Stimulated activated CD8-positive, alpha-beta memory T cell treated with anti-CD3 and anti-CD28 coated beads, Interleukin-4, amount 100 ng/mL, for 48 hours (primary cell): ENCODE data around the gene SLC19A1.
A peak's percentile ranks its signal among the peaks of the same experiment; 100 is the strongest.

Source experiments
- DNase-seq: peaks from one replicate; pipeline ENCODE4 v3.0.0-alpha.2; 2020

The SLC19A1 gene

DNA sequence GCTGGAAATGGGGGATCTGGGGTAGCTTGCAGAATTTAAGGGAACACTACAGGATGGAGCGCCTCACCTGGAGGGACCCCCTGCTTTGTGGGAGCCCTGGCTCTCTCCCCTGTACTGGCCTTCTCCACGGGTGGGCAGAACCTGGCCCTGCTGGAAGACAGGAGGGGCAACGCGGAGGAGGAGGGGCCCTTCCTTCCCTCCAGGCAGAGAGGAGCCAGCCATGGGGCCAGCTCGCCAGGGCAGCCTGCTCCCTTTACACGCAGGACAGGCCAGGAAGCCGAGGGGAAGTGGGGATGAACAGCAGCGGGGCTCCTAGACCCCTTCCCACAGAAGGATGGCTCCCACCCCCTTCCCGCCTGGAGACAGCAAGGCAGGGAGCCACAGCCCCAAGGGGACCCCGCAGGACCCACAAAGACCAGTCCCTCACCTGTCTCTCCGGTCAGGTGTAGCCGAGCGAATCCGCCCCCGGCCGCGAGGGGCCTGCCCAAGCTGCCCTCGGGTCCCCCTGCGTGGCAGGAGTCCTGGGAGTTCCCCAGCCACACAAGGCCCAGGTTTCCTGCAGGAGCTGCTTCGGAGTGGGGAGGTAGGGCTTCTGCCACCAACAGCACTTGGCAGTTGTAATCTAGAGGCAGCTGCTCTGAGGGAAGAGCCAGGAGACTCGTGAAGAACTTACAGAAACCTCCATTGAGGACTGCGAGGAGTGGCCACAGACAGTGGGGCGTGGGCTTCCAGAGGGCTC lies 1.6 kb upstream of the SLC19A1 start:
- DNase-seq = peak; percentile 23

DNA sequence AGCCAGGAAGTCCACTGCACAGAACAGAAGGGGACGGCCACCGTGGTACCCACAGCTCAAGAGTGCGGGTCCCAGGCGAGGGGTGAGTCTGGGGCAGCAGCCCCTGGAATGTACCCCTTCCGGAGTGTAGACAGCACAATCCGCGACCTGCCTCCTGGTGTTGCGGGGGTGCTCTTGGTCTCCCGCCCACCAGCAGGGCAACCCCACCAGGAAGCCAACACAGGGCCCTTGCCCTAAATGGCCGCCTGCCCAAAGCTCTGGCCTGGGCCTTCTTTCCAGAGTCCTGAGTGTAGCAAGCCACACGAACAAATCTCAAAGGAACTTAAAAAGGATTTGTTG lies 1.1 kb upstream of the SLC19A1 start:
- DNase-seq = peak; percentile 25

DNA sequence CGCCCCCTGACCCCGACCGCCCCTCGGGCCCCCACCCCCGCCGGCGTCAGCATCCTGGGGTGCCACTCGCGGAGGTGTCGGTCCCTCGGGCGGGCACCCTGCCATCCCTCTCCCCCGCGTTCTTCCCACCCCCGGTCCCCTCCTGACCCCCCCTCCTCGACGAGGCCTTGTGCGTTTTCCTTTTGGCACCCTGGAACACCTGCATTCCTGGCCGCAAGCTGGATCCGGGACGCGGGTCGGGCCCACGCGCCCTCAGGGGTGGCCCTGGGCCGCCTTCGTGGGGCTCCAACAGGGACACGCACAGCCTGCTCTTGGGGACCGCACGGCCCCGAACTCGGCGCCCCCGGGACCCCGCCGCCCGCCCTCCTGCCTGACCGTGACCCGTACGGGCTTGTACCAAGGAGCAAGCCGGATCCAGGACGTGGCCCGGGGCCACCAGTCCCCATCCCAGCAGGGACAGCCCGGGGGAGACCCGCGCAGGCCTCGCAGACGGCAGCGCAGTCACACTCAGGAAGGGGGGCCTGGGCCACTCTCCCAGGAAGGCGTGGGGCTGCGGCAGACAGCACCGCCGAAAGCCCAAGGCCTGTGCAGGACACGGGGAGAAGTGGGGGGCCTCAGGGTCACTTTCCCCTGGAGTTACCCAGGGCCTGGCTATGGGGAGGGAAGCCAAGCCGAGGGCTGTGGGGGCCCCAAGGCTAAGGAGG lies 579 bp upstream of the SLC19A1 start:
- peak; percentile 34 for DNase-seq

DNA sequence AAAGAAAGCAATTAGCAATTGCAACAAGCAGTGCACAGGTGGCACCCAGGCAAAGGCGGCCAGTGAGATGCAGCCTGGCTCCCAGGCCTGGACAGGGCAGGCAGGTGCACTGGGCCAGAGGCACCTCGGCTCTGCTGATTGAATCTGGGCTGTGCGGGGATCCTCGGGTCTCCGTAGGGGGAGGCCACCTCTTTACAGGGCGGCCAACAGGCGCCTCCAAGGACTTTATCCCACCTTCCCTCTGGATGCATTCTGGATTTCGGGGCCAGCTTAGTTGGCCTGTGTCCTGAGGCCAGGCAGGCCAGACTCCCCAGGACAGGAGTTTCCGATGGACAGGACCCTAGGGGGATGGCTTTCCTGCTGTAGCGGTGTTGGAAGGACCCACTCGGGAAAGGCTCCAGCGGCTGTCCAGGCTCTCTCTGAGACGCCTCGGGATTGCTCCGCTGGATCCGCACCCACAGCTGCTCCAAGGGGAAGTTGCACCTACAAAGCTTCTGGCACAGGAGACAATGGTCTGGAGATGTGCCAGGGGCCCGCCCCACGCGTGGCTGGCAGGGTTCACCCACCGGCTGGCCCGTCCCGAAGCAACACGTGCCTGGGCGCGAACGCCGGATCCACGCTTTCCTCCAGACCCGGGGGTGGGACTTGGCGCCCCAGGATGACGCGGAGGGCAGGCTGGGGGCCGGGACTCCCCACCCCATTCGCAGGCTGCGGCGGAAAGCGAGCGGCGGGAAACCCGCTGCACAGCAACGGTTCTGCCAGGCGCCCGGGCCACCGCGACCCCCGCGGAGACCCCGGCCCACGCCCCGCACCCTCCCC lies 810 bp downstream of the SLC19A1 start:
- peak; percentile 86 for DNase-seq

DNA sequence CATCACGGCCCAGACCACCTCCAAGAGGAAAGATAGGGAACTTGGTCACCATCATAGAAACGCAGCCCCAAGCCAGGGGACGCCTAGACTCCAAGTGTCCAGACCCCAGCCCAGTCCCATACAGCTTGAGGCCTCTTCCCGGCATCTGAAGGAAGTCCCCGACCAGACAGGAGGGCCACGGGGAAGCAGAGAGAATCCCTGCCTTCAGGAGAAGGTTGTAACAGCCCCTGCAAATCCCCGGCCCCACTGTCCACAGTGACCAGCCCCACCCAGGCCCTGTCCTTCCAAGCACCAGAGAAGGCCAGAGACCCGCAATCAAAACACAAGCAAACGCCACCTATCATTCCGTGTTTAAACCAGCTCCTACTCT lies 1.7 kb downstream of the SLC19A1 start:
- no peak for DNase-seq

DNA sequence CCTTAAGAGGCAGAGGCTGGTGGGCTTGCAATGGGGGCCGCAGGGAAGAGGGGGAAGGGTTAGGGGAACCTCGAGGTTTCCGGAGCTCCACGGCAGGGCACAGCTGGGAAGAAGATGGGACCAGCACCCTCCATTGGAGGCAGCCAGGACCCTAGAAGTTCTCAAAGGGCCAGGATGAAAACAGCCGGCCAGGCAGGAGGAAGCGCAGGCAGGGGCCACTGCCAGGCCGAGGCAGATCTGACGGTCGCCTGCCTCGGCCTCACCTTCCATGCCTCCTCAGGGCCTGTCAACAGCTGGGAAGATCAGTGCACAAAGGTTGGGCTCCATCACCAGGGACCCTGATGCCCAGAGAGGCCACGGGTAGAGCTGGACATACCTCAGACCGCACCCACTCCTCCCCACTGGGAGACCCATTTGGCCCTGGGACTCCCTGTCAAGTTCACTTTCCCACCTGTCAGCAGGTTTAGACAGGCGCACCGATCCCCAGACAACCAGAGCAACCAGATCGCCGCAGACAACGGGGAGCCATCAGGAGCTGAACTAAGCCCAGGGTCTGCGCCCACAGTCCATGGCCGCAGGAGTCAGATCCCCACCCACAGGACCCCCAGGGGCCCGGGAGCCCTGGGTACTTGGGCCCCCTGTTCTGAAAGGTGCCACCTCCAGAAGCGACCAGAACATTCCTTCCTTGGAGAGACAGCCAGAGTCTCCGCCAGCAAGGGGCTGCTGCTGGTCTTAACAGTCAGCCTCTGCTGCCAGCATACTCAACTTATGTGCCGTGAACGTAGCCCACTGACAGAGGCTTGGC lies 2.2 kb downstream of the SLC19A1 start:
- no peak for DNase-seq

DNA sequence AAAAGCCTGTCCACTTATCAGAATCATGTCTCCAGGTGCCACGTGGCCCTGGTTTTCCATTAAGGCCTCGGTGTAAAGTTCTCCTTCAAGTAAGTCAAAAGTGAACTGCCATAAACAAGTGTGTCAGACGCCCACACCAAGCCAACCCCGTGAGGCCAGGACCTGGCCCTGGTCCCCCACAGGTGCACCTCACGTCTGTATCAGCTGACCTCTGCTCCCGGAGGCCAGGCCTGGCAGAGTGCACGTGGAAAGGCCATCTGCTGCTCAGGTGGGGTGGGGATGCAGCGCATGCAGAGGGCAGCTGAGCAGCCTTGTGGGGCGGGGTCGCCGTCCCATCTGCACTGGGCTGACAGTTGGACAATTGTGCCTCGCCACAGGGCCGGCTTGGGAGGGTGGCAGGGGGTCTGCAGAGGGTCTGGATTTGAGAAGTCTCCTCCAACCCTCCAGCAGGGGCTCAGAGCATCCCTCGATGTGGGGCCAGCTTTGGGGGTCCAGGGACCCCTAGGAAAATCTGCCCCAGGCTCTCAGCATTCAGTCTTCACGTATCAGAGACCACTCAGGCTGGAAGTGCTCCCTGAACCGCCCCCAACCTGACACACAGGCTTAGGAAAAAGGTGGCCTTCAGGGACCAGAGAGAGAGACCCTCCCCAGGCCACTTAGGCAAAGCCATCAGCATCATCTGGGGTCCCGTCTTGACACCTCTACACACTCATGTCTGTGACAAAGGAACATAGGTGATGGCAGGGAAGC lies 3.0 kb downstream of the SLC19A1 start:
- no peak for DNase-seq

DNA sequence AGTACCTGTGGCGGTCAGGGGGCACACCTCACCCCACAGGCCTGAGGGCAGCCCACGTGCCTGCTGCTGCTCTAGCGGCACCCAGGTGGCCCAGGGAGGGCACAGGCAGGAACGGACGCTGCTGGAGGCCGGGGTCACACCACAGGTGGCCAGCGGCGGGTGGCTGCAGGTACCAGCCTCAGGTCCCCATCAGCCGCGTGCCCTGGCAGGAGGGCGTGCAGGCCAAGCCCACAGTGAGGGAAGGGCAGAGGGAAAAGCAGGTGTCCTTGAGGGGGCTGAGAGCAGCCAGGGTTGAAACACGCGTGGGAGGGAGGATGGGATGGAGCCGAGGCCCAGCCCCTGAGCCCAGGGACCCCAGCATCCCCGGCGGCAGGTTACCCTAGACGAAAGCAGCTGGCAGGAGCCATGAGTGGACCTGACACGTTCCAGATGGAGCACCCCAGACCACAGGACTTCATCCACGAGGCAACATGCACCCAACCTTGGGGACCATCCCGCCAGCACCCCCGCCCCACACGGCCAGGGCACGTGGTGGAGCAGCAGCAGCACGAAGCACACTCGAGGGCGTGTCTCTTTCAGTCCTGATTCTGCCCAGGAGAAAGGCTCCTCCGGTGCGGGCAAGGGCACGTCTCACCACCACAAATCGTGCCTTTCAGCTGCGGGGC lies 3.7 kb downstream of the SLC19A1 start:
- DNase-seq = no peak

DNA sequence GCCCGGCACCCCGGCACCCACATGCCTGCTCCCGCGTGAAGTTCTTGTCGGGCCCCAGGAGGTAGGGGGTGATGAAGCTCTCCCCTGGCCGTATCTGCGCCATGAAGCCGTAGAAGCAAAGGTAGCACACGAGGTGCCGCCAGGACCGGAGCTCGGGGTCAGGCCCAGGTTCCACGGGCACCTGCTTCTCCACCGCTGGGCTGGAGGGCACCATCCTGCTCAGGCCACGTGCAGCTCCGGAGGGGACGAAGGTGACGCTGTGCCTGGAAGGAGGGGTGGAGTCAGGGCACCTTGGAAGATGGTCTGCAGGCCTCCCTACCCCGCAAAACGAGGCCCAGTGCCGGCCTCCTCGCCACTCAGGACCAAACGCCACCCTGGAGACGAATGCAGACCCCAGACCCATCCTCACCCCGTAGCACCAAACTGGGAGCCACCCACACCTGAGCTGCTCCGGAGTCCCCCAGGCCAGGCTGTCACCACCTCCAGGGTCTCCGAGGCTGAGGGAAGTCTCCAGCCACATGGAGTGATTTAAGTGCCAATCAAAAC lies 4.4 kb downstream of the SLC19A1 start:
- no peak for DNase-seq

DNA sequence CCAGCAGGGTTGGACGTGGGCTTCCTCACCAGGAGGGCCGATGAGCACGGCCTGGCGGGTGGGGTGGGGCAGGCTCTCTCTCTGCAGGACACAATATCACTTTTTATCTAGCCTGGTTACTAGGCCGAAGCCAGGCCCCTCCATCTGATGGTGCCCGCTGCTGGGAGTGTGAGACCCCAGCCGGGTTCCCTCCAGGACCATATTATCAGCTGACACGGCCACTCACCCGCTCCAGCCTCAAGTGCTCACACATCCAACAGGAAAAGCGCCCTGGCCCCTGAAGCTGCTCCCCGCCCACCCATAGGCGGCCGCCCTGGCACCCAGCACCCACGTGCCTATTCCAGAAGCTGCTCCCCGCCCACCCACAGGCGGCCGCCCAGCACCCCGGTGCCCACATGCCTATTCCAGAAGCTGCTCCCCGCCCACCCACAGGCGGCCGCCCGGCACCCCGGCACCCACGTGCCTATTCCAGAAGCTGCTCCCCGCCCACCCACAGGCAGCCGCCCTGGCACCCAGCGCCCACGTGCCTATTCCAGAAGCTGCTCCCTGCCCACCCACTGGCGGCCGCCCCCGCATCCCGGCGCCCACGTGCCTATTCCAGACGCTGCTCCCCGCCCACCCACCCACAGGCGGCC lies 5.0 kb downstream of the SLC19A1 start:
- DNase-seq = no peak

DNA sequence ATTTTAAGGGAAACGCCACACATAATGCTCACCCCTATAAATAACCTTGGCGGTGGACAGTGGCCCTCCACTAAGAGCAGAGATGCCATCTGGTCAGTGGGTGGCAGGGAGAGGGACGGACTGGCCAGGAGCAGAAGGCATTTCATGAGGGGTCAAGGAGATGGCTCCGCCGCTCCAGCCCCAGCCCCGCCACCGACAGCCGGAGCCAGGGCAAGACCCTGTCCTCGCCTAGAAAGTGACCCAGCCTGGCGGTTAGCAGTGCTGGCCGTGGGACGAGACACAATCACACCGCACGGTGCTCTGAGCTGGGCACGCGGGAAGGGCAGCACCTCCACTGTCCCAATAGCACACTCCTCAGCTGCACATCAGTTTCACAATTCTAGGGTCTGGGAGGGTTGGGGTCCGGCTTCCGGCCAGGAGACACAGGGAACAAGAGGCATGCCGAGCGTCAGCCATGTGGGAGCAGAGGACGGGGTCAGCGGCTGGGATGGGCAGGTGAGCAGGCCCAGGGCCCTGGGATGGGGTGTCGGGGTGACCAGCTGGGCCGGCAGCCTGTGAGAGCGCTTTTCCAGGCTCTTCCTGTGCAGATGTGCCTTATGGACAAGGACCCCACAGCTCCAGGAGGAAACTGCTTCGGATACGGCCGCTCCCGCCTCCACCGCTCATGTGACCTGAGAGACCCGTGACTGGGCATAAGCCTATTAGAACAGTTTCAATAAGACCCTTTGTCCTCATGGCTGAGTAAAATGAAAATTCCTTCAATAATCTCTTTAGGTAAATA lies 5.7 kb downstream of the SLC19A1 start:
- no peak for DNase-seq

DNA sequence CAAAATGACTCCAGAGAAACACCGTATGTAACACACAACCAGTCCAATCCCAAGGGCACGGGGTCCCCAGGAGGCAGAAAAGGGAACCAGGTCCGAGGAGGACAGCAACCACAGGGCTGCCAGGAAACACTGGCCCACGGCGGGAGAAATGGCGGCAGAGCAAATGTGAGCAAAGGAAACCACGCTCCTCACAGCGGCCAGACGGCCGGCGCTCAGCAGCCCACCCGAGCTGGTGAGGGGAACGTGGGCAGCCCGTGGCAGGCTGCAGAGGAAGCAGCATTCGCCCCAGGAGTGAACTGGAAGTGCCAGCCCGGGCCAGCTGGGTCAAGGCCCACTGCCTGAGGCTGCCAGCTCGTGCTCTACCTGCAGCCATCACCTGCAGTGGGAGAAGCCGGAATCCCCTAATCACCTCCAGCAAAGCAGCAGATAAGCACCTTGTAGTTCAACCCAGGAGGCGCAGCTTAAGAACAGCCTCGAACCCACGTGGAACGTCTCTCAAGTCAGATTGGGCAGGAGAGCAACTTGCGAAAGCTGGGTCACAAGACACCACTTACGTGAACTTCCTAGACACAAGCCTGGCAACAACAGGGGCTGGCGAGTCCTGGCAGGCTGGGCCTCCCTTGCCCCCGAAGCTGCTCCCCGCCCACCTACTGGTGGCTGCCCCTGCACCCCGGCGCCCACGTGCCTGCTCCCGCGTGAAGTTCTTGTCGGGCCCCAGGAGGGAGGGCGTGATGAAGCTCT lies 6.7 kb downstream of the SLC19A1 start:
- no peak for DNase-seq

DNA sequence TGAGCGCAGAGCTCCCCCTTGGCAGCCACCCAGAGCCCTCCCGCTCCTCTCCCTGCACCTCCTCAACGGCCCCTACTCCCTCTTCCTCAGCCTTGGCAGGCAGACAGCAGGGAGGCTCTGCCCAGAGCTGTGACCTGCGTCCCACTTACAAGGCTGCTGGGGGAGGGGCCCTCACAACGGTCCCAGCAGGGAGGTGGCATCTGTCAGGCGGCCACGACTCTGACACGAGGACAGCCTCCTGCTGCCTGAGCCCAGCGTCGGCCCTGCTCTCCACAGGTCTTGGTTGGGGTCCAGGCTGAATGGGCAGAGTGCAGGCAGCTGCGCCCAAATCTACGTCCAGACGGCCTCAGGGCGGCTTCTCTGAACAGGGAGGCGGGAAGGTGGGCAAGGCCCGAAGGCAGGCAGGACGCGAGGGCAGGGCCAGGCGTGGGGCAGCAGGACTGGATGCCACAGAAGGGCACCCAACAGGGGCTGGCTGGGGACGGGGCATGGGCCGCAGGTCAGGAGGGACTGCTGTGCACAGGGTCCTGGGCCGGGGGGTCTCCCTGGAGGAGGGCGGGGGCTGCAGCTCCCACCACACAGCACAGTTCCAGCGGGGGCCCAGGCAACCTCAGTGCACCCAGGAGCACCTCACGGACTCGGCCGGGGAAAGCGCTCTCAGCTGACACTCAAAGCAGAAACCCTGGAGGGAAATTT lies 7.5 kb downstream of the SLC19A1 start:
- DNase-seq = no peak

DNA sequence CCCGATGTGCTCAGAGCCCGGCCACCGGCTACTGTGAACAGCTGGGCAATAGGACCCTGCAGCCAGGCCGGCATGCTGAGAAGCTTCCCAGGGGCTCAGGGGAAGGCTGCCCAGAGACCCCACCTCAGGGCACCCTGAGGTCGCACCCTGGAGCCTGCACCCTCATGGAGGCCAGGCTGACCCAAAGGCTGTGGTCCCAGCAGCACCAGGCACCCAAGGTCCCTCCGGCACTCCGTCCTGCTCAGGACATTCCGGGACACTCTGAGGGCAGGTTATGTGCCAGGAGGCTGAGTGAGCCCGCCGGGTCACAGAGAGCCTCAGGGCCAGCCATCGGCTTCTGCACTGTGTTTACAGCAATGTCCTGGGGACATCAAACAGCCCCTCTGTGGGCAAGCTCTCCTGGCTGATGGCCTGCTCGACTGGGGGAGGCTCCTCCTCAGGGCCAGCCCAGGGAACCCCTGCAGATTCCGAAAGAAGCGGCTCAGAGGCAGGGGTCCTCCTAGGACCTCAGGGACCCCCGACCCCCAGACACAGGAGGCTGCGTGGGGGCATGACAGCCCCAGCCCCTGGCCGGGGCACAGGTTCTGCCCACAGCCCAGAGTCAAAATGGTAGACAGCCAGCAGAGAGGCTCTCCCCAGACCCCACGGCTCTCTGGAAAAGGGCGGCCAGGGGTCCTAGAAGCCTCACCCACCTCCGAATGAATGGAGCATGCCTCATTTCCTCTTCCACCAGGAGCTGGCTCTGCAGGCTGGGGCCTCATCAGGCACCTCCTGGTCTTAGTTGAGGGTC lies 8.2 kb downstream of the SLC19A1 start:
- DNase-seq = no peak

DNA sequence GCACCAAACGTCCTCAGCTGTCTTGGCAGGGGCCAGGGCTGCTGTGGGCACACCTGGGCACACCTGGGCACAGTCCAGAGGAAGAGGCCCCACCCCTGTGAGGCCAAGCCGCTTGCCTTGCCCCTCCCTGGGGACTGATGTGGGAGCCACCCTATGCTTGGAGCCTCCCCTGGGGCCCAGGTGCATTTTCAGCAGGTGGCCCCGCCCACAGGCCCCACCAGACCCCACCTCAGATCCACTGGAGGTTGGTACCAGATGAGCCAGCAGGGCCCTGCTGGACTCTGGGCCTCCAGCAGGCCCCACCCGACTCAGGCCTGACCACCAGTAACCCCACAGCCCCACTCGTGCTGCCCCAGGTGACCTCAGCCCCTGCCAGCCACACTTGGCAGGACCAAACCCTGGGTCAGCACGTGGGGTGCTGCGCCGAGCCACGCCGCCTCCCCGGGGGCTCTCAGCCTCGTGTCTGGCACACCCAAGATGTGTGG lies 8.8 kb downstream of the SLC19A1 start:
- DNase-seq = no peak

DNA sequence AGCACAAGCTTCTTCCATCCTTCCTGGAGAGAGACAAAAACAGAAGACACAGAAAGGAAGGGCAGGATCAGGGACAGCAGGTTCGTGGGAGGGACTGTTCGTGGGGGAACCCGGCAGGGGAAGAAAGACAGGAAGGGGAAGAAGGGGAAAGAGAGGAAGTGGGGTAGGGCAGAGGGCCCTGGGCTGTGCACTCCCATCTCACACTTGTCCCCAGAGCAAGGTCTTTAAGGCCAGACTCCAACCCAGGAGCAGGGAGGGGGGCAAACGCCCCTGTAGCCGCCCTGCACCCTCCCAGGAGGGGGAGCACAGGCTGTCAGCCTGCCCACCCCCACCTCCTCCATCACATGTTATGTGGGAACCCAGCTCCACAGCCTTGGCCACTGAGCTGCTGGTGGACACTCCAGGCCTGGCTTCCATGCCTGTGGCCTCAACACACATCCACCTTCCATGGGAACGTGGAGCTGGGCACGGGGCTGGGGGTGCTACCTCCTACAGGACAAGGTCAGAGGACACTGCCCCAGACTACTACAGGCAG lies 9.3 kb downstream of the SLC19A1 start:
- no peak for DNase-seq
